Esophagus muscularis mucosa (tissue), 2 donors: ENCODE results near the gene SLC4A5.

ENCODE experiments used
- EP300 ChIP-seq: sonication (generic); formaldehyde crosslinking; IDR thresholded peaks from one replicate; pipeline ENCODE4 v1.6.1; 2017; ENCODE audit warnings: antibody characterized with exemption
- POLR2A ChIP-seq: fragments of 450-650 bp; IDR thresholded peaks from one replicate; pipeline ENCODE4 v1.6.1; 2017; ENCODE audit warnings: antibody characterized with exemption, moderate library complexity, mild to moderate bottlenecking, low read depth

DNA sequence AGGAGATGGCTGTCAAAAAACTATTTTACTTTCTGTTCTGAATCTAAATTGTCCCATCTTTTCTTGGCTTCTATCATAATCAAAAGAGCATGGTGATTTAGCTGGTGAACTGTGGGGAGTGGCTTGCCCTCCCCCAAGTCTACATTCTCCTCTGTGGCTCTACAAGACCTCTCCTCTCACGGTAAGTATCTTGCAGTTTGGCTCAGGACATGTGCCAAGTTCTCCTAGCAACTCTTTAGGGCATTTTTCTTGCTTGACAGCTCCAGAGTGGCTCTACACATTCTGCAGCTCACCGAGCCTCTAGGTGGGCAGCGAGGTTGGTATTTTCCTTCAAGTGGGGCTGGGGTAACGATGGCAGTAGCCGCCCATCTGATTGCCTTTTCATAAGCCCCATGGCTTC, 29.1 kb downstream of the SLC4A5 start:
- TF ChIP-seq EP300 (no peak), POLR2A (no peak)
